BE2C (cell line): ENCODE measurements around the gene NLN. TPM values are rescaled to one million over a fixed set of nuclear protein-coding genes. Genes with fewer than 3 reads are reported as not detected.
"Not testable (repeated sequence)": the region's sequence is repeated elsewhere in the genome, so short reads cannot be mapped to it uniquely, and the experiment has no call there.

Experiments used
- DNase-seq: peaks from one replicate; pipeline ENCODE4 v3.0.0-alpha.2; 2020
- H3K27me3 ChIP-seq: fragments of 250-450 bp; sonication (Bioruptor Pico); 2 replicates; pipeline ENCODE4 v1.5.1; 2020; ENCODE audit warnings: mild to moderate bottlenecking
- H3K36me3 ChIP-seq: fragments of 250-450 bp; sonication (Bioruptor Pico); 2 replicates; pipeline ENCODE4 v1.5.1; 2020; ENCODE audit warnings: mild to moderate bottlenecking
- H3K4me1 ChIP-seq: fragments of 250-450 bp; sonication (Bioruptor Pico); 2 replicates; pipeline ENCODE4 v1.5.1; 2020
- H3K4me3 ChIP-seq: 2 replicates; pipeline ENCODE4 v1.5.1; 2011; ENCODE audit warnings: low read depth, low read length
- H3K9me3 ChIP-seq: fragments of 250-450 bp; sonication (Bioruptor Pico); 2 replicates; pipeline ENCODE4 v1.5.1; 2020
- CTCF ChIP-seq: IDR thresholded peaks from 2 replicates; pipeline ENCODE4 v1.5.1; 2012; ENCODE audit warnings: mild to moderate bottlenecking, low read depth, low read length
- polyA plus RNA-seq: library from polyadenylated mRNA; unstranded; fragments of >200 nt; gene quantifications from one replicate; pipeline ENCODE4 v1.2.1, GENCODE V29; 2012; ENCODE audit warnings: low read depth, missing spikeins; ENCODE audit not compliant: insufficient read length, insufficient read depth

Gene NLN
- 20.8 TPM for polyA plus RNA-seq

GRCh38 chr5:65721720-65722574 is at the start of gene NLN, which contains the start of gene SGTB:
TSS of gene NLN (plus strand) at chr5:65722205. CDS start at chr5:65722374, 169 bp downstream.
TSS of gene SGTB (minus strand) at chr5:65722109. CDS start at chr5:65720807, 1,302 bp downstream.
- Histone ChIP-seq H3K4me1 (peaks cover 3% of the 10 kb centered on the region; the same call in 1 of the 2 replicates), H3K9me3 (no peaks in the 10 kb centered on the region), H3K27me3 (no peaks in the 10 kb centered on the region), H3K36me3 (peaks cover 11% of the 10 kb centered on the region), H3K4me3 (peak within 1 kb of the TSS; percentile 77)
- no peak for TF ChIP-seq CTCF
- DNase-seq = peak; percentile 95

- no peak for DNase-seq
- no peak overlapping the region for H3K4me3 ChIP-seq
- H3K9me3 ChIP-seq = no peaks in the 10 kb centered on the region
- no peaks in the 10 kb centered on the region for H3K27me3 ChIP-seq
- no peak for TF ChIP-seq CTCF
- no peaks in the 10 kb centered on the region for H3K4me1 ChIP-seq
- H3K36me3 ChIP-seq = peaks cover 31% of the 10 kb centered on the region
Measured at GRCh38 chr5:65672796-65673195, 49.2 kb upstream of the NLN start.

- H3K4me3 ChIP-seq = no peak overlapping the region
- no peak for TF ChIP-seq CTCF
- H3K9me3 ChIP-seq = no peaks in the 10 kb centered on the region
- no peaks in the 10 kb centered on the region for H3K27me3 ChIP-seq
- DNase-seq = no peak
- no peaks in the 10 kb centered on the region for H3K4me1 ChIP-seq
- peaks cover 34% of the 10 kb centered on the region for H3K36me3 ChIP-seq
Measured at GRCh38 chr5:65674749-65675148, 47.3 kb upstream of the NLN start.

- not testable (repeated sequence) for H3K4me1 ChIP-seq, H3K4me3 ChIP-seq, DNase-seq, H3K27me3 ChIP-seq, H3K9me3 ChIP-seq
- peaks cover 41% of the 10 kb centered on the region for H3K36me3 ChIP-seq
Measured at GRCh38 chr5:65676056-65676455, 45.9 kb upstream of the NLN start.

- Histone ChIP-seq H3K9me3 (no peaks in the 10 kb centered on the region), H3K36me3 (peaks cover 23% of the 10 kb centered on the region), H3K4me1 (no peaks in the 10 kb centered on the region), H3K27me3 (no peaks in the 10 kb centered on the region), H3K4me3 (no peak overlapping the region)
- TF ChIP-seq CTCF = no peak
- DNase-seq = no peak
Measured at GRCh38 chr5:65682148-65682547, 39.9 kb upstream of the NLN start.

- Histone ChIP-seq H3K9me3 (no peaks in the 10 kb centered on the region), H3K4me1 (peaks cover 14% of the 10 kb centered on the region), H3K36me3 (peaks cover 4% of the 10 kb centered on the region), H3K4me3 (no peak overlapping the region), H3K27me3 (no peaks in the 10 kb centered on the region)
- no peak for TF ChIP-seq CTCF
- no peak for DNase-seq
Measured at GRCh38 chr5:65693121-65693520, 28.9 kb upstream of the NLN start.
